Neural cell (in vitro differentiated cells): ENCODE results near the gene DNM3. TPM values are rescaled to one million over a fixed set of nuclear protein-coding genes. Genes with fewer than 3 reads are reported as not detected.

Source experiments
- H2AFZ ChIP-seq: fragments of 200-600, 300-800 bp; sonication (generic), shearing (Covaris generic); 2 replicates; pipeline ENCODE4 v1.6.0; 2014; ENCODE audit warnings: low read depth, mild to moderate bottlenecking, antibody characterized with exemption, low read length, moderate library complexity
- H3F3A ChIP-seq: fragments of 200-600 bp; shearing (Covaris generic); 2 replicates; pipeline ENCODE4 v1.6.1; 2016; ENCODE audit warnings: mild to moderate bottlenecking, moderate library complexity, mixed read lengths, antibody characterized with exemption, low read length; ENCODE audit not compliant: insufficient read depth, poor library complexity, severe bottlenecking
- H3K27ac ChIP-seq: fragments of 200-600, 300-800 bp; sonication (generic), shearing (Covaris generic); 2 replicates; pipeline ENCODE4 v1.5.1; 2014; ENCODE audit warnings: mild to moderate bottlenecking, low read length, moderate library complexity
- H3K27me3 ChIP-seq: fragments of 300-800, 200-600 bp; sonication (generic), shearing (Covaris generic); 2 replicates; pipeline ENCODE4 v1.6.0; 2014; ENCODE audit warnings: mild to moderate bottlenecking, low read depth, low read length, moderate library complexity; ENCODE audit not compliant: insufficient read depth
- H3K36me3 ChIP-seq: fragments of 300-800, 200-600 bp; sonication (generic), shearing (Covaris generic); 2 replicates; pipeline ENCODE4 v1.5.1; 2014; ENCODE audit warnings: mild to moderate bottlenecking, antibody characterized with exemption, low read length, moderate library complexity; ENCODE audit not compliant: insufficient read depth
- H3K4me2 ChIP-seq: fragments of 300-800, 200-600 bp; sonication (generic), shearing (Covaris generic); 2 replicates; pipeline ENCODE4 v1.6.0; 2014; ENCODE audit warnings: mild to moderate bottlenecking, low read length
- H3K4me3 ChIP-seq: fragments of 300-800, 200-600 bp; sonication (generic), shearing (Covaris generic); 2 replicates; pipeline ENCODE4 v1.5.1; 2014; ENCODE audit warnings: mild to moderate bottlenecking, low read length, moderate library complexity
- H3K79me2 ChIP-seq: fragments of 200-600 bp; shearing (Covaris generic); replicated peaks from 2 replicates; pipeline ENCODE4 v1.6.0; 2014; ENCODE audit warnings: mild to moderate bottlenecking, low read length, moderate library complexity; ENCODE audit not compliant: insufficient read depth
- H3K9ac ChIP-seq: fragments of 300-800, 200-600 bp; sonication (generic), shearing (Covaris generic); 2 replicates; pipeline ENCODE4 v1.6.1; 2016; ENCODE audit warnings: mild to moderate bottlenecking, low read length, mixed read lengths
- H3K9me2 ChIP-seq: fragments of 200-600 bp; shearing (Covaris generic); 2 replicates; pipeline ENCODE4 v1.6.1; 2016; ENCODE audit warnings: mild to moderate bottlenecking, low read length, mixed read lengths; ENCODE audit not compliant: insufficient read depth
- H3K9me3 ChIP-seq: fragments of 200-600, 300-800 bp; sonication (generic), shearing (Covaris generic); 2 replicates; pipeline ENCODE4 v1.6.1; 2016; ENCODE audit warnings: mild to moderate bottlenecking, mixed run types, low read length, moderate library complexity, mixed read lengths
- H4K20me1 ChIP-seq: fragments of 200-600 bp; shearing (Covaris generic); 2 replicates; pipeline ENCODE4 v1.6.1; 2016; ENCODE audit warnings: mild to moderate bottlenecking, mixed run types; ENCODE audit not compliant: insufficient read depth
- CTCF ChIP-seq: fragments of 450-650 bp; IDR thresholded peaks from 2 replicates; pipeline ENCODE4 v1.5.1; 2014; ENCODE audit warnings: antibody characterized with exemption, mild to moderate bottlenecking, moderate library complexity; ENCODE audit not compliant: poor library complexity, severe bottlenecking
- EP300 ChIP-seq: fragments of 450-650 bp; conservative IDR thresholded peaks from 2 replicates; pipeline ENCODE4 v1.6.1; 2014; ENCODE audit warnings: antibody characterized with exemption, mild to moderate bottlenecking, moderate library complexity; ENCODE audit not compliant: poor library complexity, severe bottlenecking
- EZH2 ChIP-seq: fragments of 200-600, 300-800 bp; shearing (Covaris generic), sonication (generic); IDR thresholded peaks from 2 replicates; pipeline ENCODE4 v1.6.1; 2014; ENCODE audit warnings: antibody characterized with exemption, low read length, borderline replicate concordance, mild to moderate bottlenecking; ENCODE audit not compliant: insufficient read depth, poor library complexity, severe bottlenecking
- MXI1 ChIP-seq: fragments of 450-650 bp; conservative IDR thresholded peaks from 2 replicates; pipeline ENCODE4 v1.6.1; 2014; ENCODE audit warnings: antibody characterized with exemption, mild to moderate bottlenecking; ENCODE audit not compliant: poor library complexity, severe bottlenecking
- POLR2AphosphoS5 ChIP-seq: IDR thresholded peaks from 2 replicates; pipeline ENCODE4 v1.6.1; 2012
- RAD21 ChIP-seq: fragments of 450-650 bp; conservative IDR thresholded peaks from 2 replicates; pipeline ENCODE4 v1.6.1; 2014; ENCODE audit warnings: antibody characterized with exemption, mild to moderate bottlenecking, moderate library complexity
- REST ChIP-seq: IDR thresholded peaks from 2 replicates; pipeline ENCODE4 v1.6.1; 2012; ENCODE audit warnings: borderline replicate concordance
- SMC3 ChIP-seq: fragments of 450-650 bp; conservative IDR thresholded peaks from 2 replicates; pipeline ENCODE4 v1.6.1; 2014; ENCODE audit warnings: antibody characterized with exemption, mild to moderate bottlenecking, moderate library complexity; ENCODE audit not compliant: poor library complexity
- TAF1 ChIP-seq: IDR thresholded peaks from 2 replicates; pipeline ENCODE4 v1.6.1; 2012; ENCODE audit warnings: low read depth
- polyA plus RNA-seq: library from polyadenylated mRNA; depleted of rRNA; stranded (reverse); fragments of >200 nt; gene quantifications from 2 replicates; pipeline ENCODE4 v1.2.3, GENCODE V29; 2014

DNM3 gene
- polyA plus RNA-seq, 1 donor from 2014 or later = 37.1 TPM

- no peaks in the 10 kb centered on the region for H4K20me1 ChIP-seq
- no peak overlapping the region for H3K4me2 ChIP-seq
- H3K36me3 ChIP-seq = no peaks in the 10 kb centered on the region
- no peaks in the 10 kb centered on the region for H3K9me3 ChIP-seq
- no peaks in the 10 kb centered on the region for H3K79me2 ChIP-seq
- H3K27ac ChIP-seq = no peak overlapping the region
- H3F3A ChIP-seq = no peaks in the 10 kb centered on the region
- H3K9ac ChIP-seq = no peak overlapping the region
- H3K4me3 ChIP-seq = no peak overlapping the region
- no peaks in the 10 kb centered on the region for H3K9me2 ChIP-seq
- no peak for TF ChIP-seq MXI1
- no peak for TF ChIP-seq POLR2AphosphoS5
- no peak for TF ChIP-seq TAF1
- TF ChIP-seq SMC3 = no peak
- TF ChIP-seq RAD21 = no peak
- TF ChIP-seq REST = no peak
- no peak for TF ChIP-seq EZH2
- H2AFZ ChIP-seq = no peak overlapping the region
- no peaks in the 10 kb centered on the region for H3K27me3 ChIP-seq
These were observed 343.9 kb downstream of the DNM3 start for GRCh38 chr1:172185211-172185610.

- Histone ChIP-seq H3K27ac (no peak overlapping the region), H3K27me3 (no peaks in the 10 kb centered on the region), H2AFZ (no peak overlapping the region), H3K4me3 (no peak overlapping the region), H3K36me3 (no peaks in the 10 kb centered on the region), H3K4me2 (no peak overlapping the region), H3K9ac (no peak overlapping the region), H3K9me2 (no peaks in the 10 kb centered on the region), H3K79me2 (no peaks in the 10 kb centered on the region), H3K9me3 (no peaks in the 10 kb centered on the region), H3F3A (no peaks in the 10 kb centered on the region), H4K20me1 (no peaks in the 10 kb centered on the region)
- TF ChIP-seq MXI1 = no peak
- TF ChIP-seq CTCF = no peak
- TF ChIP-seq RAD21 = no peak
- TF ChIP-seq POLR2AphosphoS5 = no peak
- no peak for TF ChIP-seq TAF1
- TF ChIP-seq EP300 = no peak
- no peak for TF ChIP-seq EZH2
- TF ChIP-seq SMC3 = no peak
- no peak for TF ChIP-seq REST
These were observed 344.7 kb downstream of the DNM3 start for GRCh38 chr1:172185996-172186395.
